Measurements from ENCODE around the gene OR10H1. TPM values are rescaled to one million over a fixed set of nuclear protein-coding genes. Genes with fewer than 3 reads are reported as not detected.
A peak's percentile ranks its signal among the peaks of the same experiment; 100 is the strongest.
"Not testable (repeated sequence)": the region's sequence is repeated elsewhere in the genome, so short reads cannot be mapped to it uniquely, and the experiment has no call there.

The OR10H1 gene
- total RNA-seq, 2 donors from 2014 or later, result not detected

- H3K36me3 Mint-ChIP-seq (ENCODE audit: low read depth); H3K4me3 Mint-ChIP-seq; ATAC-seq (replicated peaks); H3K27ac Mint-ChIP-seq; H3K9me3 Mint-ChIP-seq; H3K4me1 Mint-ChIP-seq: not testable (repeated sequence)
- H3K27me3 Mint-ChIP-seq, result peaks cover 30% of the 10 kb centered on the region
These were observed 21.2 kb downstream of the OR10H1 start for GRCh38 chr19:15794279-15794678.

- ATAC-seq (replicated peaks), result no peak
- no peak overlapping the region for H3K4me3 Mint-ChIP-seq
These were observed 25.4 kb downstream of the OR10H1 start for GRCh38 chr19:15790096-15790495.

GRCh38 chr19:15788594-15789270 is 26.7 kb downstream of the OR10H1 start:
- no peak overlapping the region for H3K27ac Mint-ChIP-seq
- no peak for ATAC-seq (replicated peaks)
- H3K4me1 Mint-ChIP-seq, result no peaks in the 10 kb centered on the region
- no peaks in the 10 kb centered on the region for H3K9me3 Mint-ChIP-seq
- H3K27me3 Mint-ChIP-seq, result peaks cover 19% of the 10 kb centered on the region
- no peaks in the 10 kb centered on the region for H3K36me3 Mint-ChIP-seq (ENCODE audit: low read depth)
- H3K4me3 Mint-ChIP-seq, result no peak overlapping the region

More at GRCh38 chr19:15790096-15790495, 25.4 kb downstream of the OR10H1 start:
- Mint-ChIP-seq H3K4me1 (peaks cover 4% of the 10 kb centered on the region), H3K27ac (no peak overlapping the region), H3K36me3 (ENCODE audit: low read depth) (no peaks in the 10 kb centered on the region), H3K9me3 (no peaks in the 10 kb centered on the region), H3K27me3 (peaks cover 22% of the 10 kb centered on the region)

GRCh38 chr19:15787611-15788155 is 27.8 kb downstream of the OR10H1 start, which contains the start of gene OR10H5:
Gene OR10H5 (plus strand): TSS chr19:15787661. CDS start chr19:15794049, 6,388 bp downstream.
- ATAC-seq (replicated peaks), result no peak
- no peak within 1 kb of the TSS for H3K27ac Mint-ChIP-seq
- peaks cover 19% of the 10 kb centered on the region for H3K27me3 Mint-ChIP-seq
- no peaks in the 10 kb centered on the region for H3K4me1 Mint-ChIP-seq
- H3K9me3 Mint-ChIP-seq, result no peaks in the 10 kb centered on the region
- H3K36me3 Mint-ChIP-seq (ENCODE audit: low read depth), result no peaks in the 10 kb centered on the region
- H3K4me3 Mint-ChIP-seq, result no peak within 1 kb of the TSS

GRCh38 chr19:15782896-15783295 is 32.6 kb downstream of the OR10H1 start:
- H3K4me3 Mint-ChIP-seq; H3K9me3 Mint-ChIP-seq; H3K4me1 Mint-ChIP-seq; ATAC-seq (replicated peaks); H3K27ac Mint-ChIP-seq; H3K27me3 Mint-ChIP-seq; H3K36me3 Mint-ChIP-seq (ENCODE audit: low read depth): not testable (repeated sequence)

GRCh38 chr19:15782211-15782610 is 33.3 kb downstream of the OR10H1 start:
- H3K9me3 Mint-ChIP-seq, result no peaks in the 10 kb centered on the region
- no peak for ATAC-seq (replicated peaks)
- peak overlapping the region; percentile 32 for H3K27ac Mint-ChIP-seq
- no peaks in the 10 kb centered on the region for H3K27me3 Mint-ChIP-seq
- H3K36me3 Mint-ChIP-seq (ENCODE audit: low read depth), result no peaks in the 10 kb centered on the region
- no peak overlapping the region for H3K4me3 Mint-ChIP-seq
- no peaks in the 10 kb centered on the region for H3K4me1 Mint-ChIP-seq

- ATAC-seq (replicated peaks), result no peak
- no peak overlapping the region for H3K4me3 Mint-ChIP-seq
These were observed 33.8 kb downstream of the OR10H1 start for GRCh38 chr19:15781661-15782060.

GRCh38 chr19:15780610-15781418 is 34.6 kb downstream of the OR10H1 start:
- Mint-ChIP-seq H3K36me3 (ENCODE audit: low read depth) (no peaks in the 10 kb centered on the region), H3K4me3 (no peak overlapping the region), H3K27ac (no peak overlapping the region), H3K9me3 (no peaks in the 10 kb centered on the region), H3K4me1 (no peaks in the 10 kb centered on the region), H3K27me3 (peaks cover 11% of the 10 kb centered on the region)
- no peak for ATAC-seq (replicated peaks)

More at GRCh38 chr19:15781661-15782060, 33.8 kb downstream of the OR10H1 start:
- Mint-ChIP-seq H3K9me3 (no peaks in the 10 kb centered on the region), H3K27ac (no peak overlapping the region), H3K27me3 (peaks cover 3% of the 10 kb centered on the region), H3K4me1 (no peaks in the 10 kb centered on the region), H3K36me3 (ENCODE audit: low read depth) (no peaks in the 10 kb centered on the region)

- no peak for ATAC-seq (replicated peaks)
- peaks cover 15% of the 10 kb centered on the region for H3K27me3 Mint-ChIP-seq
These were observed 35.5 kb downstream of the OR10H1 start for GRCh38 chr19:15779756-15780476.

GRCh38 chr19:15776991-15777970 is 38.2 kb downstream of the OR10H1 start:
- H3K27ac Mint-ChIP-seq, result peak overlapping the region; percentile 25
- ATAC-seq (replicated peaks), result no peak
- no peaks in the 10 kb centered on the region for H3K9me3 Mint-ChIP-seq
- H3K27me3 Mint-ChIP-seq, result peaks cover 26% of the 10 kb centered on the region
- no peaks in the 10 kb centered on the region for H3K4me1 Mint-ChIP-seq
- no peak overlapping the region for H3K4me3 Mint-ChIP-seq
- no peaks in the 10 kb centered on the region for H3K36me3 Mint-ChIP-seq (ENCODE audit: low read depth)

More at GRCh38 chr19:15779756-15780476, 35.5 kb downstream of the OR10H1 start:
- H3K36me3 Mint-ChIP-seq (ENCODE audit: low read depth), result no peaks in the 10 kb centered on the region
- no peaks in the 10 kb centered on the region for H3K4me1 Mint-ChIP-seq
- H3K27ac Mint-ChIP-seq, result no peak overlapping the region
- no peaks in the 10 kb centered on the region for H3K9me3 Mint-ChIP-seq
- H3K4me3 Mint-ChIP-seq, result no peak overlapping the region

GRCh38 chr19:15776264-15776663 is 39.2 kb downstream of the OR10H1 start:
- Mint-ChIP-seq H3K4me3 (no peak overlapping the region), H3K36me3 (ENCODE audit: low read depth) (no peaks in the 10 kb centered on the region), H3K27me3 (peaks cover 31% of the 10 kb centered on the region), H3K27ac (no peak overlapping the region), H3K9me3 (no peaks in the 10 kb centered on the region), H3K4me1 (no peaks in the 10 kb centered on the region)
- ATAC-seq (replicated peaks), result no peak

GRCh38 chr19:15775249-15775648 is 40.2 kb downstream of the OR10H1 start:
- Mint-ChIP-seq H3K27me3 (peaks cover 38% of the 10 kb centered on the region), H3K4me3 (no peak overlapping the region), H3K9me3 (no peaks in the 10 kb centered on the region), H3K4me1 (no peaks in the 10 kb centered on the region), H3K27ac (no peak overlapping the region), H3K36me3 (ENCODE audit: low read depth) (no peaks in the 10 kb centered on the region)
- no peak for ATAC-seq (replicated peaks)

GRCh38 chr19:15774159-15774558 is 41.3 kb downstream of the OR10H1 start:
- H3K27ac Mint-ChIP-seq; H3K9me3 Mint-ChIP-seq; H3K4me1 Mint-ChIP-seq; H3K36me3 Mint-ChIP-seq (ENCODE audit: low read depth); ATAC-seq (replicated peaks); H3K4me3 Mint-ChIP-seq: not testable (repeated sequence)
- H3K27me3 Mint-ChIP-seq, result peaks cover 39% of the 10 kb centered on the region
